Femur (tissue), 1 donor: ENCODE measurements around the gene MICA.
A peak's percentile ranks its signal among the peaks of the same experiment; 100 is the strongest.

ENCODE experiments used
- DNase-seq: peaks from one replicate; pipeline ENCODE4 v3.0.0-alpha.2; 2017

Gene MICA

DNA sequence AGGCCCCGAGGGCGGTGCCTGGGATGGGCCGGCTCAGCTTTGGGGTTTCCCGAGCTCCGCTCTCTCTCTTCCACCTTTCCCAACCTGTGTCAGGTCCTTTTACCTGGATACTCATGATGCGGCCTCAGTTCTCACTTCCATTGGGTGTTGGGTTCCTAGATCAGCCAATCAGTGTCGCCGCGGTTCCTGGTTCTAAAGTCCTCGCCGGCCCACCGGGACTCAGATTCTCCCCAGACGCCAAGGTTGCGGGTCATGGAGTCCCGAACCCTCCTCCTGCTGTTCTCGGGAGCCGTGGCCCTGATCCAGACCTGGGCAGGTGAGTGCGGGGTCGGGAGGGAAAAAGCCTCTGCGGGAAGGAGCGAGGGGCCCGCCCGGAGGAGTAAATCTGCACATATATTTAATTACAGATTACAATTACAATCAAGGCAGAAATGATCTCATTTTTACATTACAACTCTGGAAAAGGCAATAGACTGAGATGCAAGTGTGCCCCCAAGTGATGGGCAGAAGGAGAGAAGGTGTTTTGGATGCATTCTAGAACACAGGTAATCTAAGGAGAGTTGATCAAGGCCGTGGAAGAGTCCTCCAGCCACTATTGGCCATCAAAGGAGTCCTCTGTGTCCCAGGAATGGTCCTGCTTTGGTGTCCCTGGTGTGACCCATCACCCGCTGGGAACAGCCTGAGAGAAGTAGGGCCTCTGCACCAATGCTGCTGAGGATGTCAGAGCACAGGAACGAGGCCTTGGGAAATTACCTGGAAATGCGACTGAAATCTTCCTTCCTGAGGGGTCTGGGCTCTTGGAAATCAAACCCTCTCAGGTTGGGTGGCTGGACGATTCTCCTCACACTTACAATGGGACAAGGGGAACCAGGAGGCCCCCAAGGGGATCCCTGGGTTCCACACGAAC lies 59.8 kb downstream of the MICA start:
- DNase-seq = peak; percentile 75

GRCh38 chr6:31464252-31465184 lies 61.1 kb downstream of the MICA start:
- no peak for DNase-seq
